ENCODE data around the gene IFT74. TPM values are rescaled to one million over a fixed set of nuclear protein-coding genes. Genes with fewer than 3 reads are reported as not detected.
"Not testable (repeated sequence)": the region's sequence is repeated elsewhere in the genome, so short reads cannot be mapped to it uniquely, and the experiment has no call there.

The IFT74 gene
- total RNA-seq, 1 experiment from 2014 or later, result not detected

GRCh38 chr9:27047136-27047535 lies 90.9 kb downstream of the IFT74 start:
- in situ Hi-C loops (cut with HindIII; ENCODE audit: low pct_unique_long_range_greater_than_20kb, low sequenced_read_pairs), result no loop called here
- no peak for DNase-seq (ENCODE audit: low read depth, low spot score)

GRCh38 chr9:27053369-27054022 lies 97.3 kb downstream of the IFT74 start:
- in situ Hi-C loops (cut with HindIII; ENCODE audit: low pct_unique_long_range_greater_than_20kb, low sequenced_read_pairs), result no loop called here
- DNase-seq (ENCODE audit: low read depth, low spot score), result no peak

- no peak for DNase-seq (ENCODE audit: low read depth, low spot score)
- in situ Hi-C loops (cut with HindIII; ENCODE audit: low pct_unique_long_range_greater_than_20kb, low sequenced_read_pairs), result no loop called here
Measured at GRCh38 chr9:27054125-27054524, 97.9 kb downstream of the IFT74 start.

- in situ Hi-C loops (cut with HindIII; ENCODE audit: low pct_unique_long_range_greater_than_20kb, low sequenced_read_pairs), result no loop called here
- DNase-seq (ENCODE audit: low read depth, low spot score), result no peak
Measured at GRCh38 chr9:27054841-27055240, 98.6 kb downstream of the IFT74 start.

GRCh38 chr9:27059412-27059811 lies 103.2 kb downstream of the IFT74 start:
- DNase-seq (ENCODE audit: low read depth, low spot score), result no peak
- in situ Hi-C loops (cut with HindIII; ENCODE audit: low pct_unique_long_range_greater_than_20kb, low sequenced_read_pairs), result no loop called here

- DNase-seq (ENCODE audit: low read depth, low spot score), result no peak
- in situ Hi-C loops (cut with HindIII; ENCODE audit: low pct_unique_long_range_greater_than_20kb, low sequenced_read_pairs), result no loop called here
Measured at GRCh38 chr9:27059907-27060306, 103.7 kb downstream of the IFT74 start.

GRCh38 chr9:27065288-27065687 lies 109.1 kb downstream of the IFT74 start:
- in situ Hi-C loops (cut with HindIII; ENCODE audit: low pct_unique_long_range_greater_than_20kb, low sequenced_read_pairs), result no loop called here
- no peak for DNase-seq (ENCODE audit: low read depth, low spot score)

GRCh38 chr9:27073841-27074728 lies 117.9 kb downstream of the IFT74 start:
- DNase-seq (ENCODE audit: low read depth, low spot score), result no peak
- in situ Hi-C loops (cut with HindIII; ENCODE audit: low pct_unique_long_range_greater_than_20kb, low sequenced_read_pairs), result no loop called here

- in situ Hi-C loops (cut with HindIII; ENCODE audit: low pct_unique_long_range_greater_than_20kb, low sequenced_read_pairs), result no loop called here
Measured at GRCh38 chr9:27078685-27079084, 122.5 kb downstream of the IFT74 start.

GRCh38 chr9:27085456-27085855 lies 129.2 kb downstream of the IFT74 start:
- DNase-seq (ENCODE audit: low read depth, low spot score), result no peak
- in situ Hi-C loops (cut with HindIII; ENCODE audit: low pct_unique_long_range_greater_than_20kb, low sequenced_read_pairs), result no loop called here

More at GRCh38 chr9:27078685-27079084, 122.5 kb downstream of the IFT74 start:
- DNase-seq (ENCODE audit: low read depth, low spot score), result no peak

GRCh38 chr9:27086818-27087680 lies 130.8 kb downstream of the IFT74 start:
- DNase-seq (ENCODE audit: low read depth, low spot score), result no peak
- in situ Hi-C loops (cut with HindIII; ENCODE audit: low pct_unique_long_range_greater_than_20kb, low sequenced_read_pairs), result no loop called here

GRCh38 chr9:27088981-27089380 lies 132.8 kb downstream of the IFT74 start:
- no peak for DNase-seq (ENCODE audit: low read depth, low spot score)
- in situ Hi-C loops (cut with HindIII; ENCODE audit: low pct_unique_long_range_greater_than_20kb, low sequenced_read_pairs), result no loop called here

GRCh38 chr9:27089706-27090105 lies 133.5 kb downstream of the IFT74 start:
- in situ Hi-C loops (cut with HindIII; ENCODE audit: low pct_unique_long_range_greater_than_20kb, low sequenced_read_pairs), result no loop called here
- DNase-seq (ENCODE audit: low read depth, low spot score), result no peak

GRCh38 chr9:27090231-27090630 lies 134.0 kb downstream of the IFT74 start:
- in situ Hi-C loops (cut with HindIII; ENCODE audit: low pct_unique_long_range_greater_than_20kb, low sequenced_read_pairs), result no loop called here

GRCh38 chr9:27090711-27091110 lies 134.5 kb downstream of the IFT74 start:
- no peak for DNase-seq (ENCODE audit: low read depth, low spot score)
- in situ Hi-C loops (cut with HindIII; ENCODE audit: low pct_unique_long_range_greater_than_20kb, low sequenced_read_pairs), result no loop called here

More at GRCh38 chr9:27090231-27090630, 134.0 kb downstream of the IFT74 start:
- DNase-seq (ENCODE audit: low read depth, low spot score), result no peak

- in situ Hi-C loops (cut with HindIII; ENCODE audit: low pct_unique_long_range_greater_than_20kb, low sequenced_read_pairs); DNase-seq (ENCODE audit: low read depth, low spot score): not testable (repeated sequence)
Measured at GRCh38 chr9:27092496-27092895, 136.3 kb downstream of the IFT74 start.

- in situ Hi-C loops (cut with HindIII; ENCODE audit: low pct_unique_long_range_greater_than_20kb, low sequenced_read_pairs); DNase-seq (ENCODE audit: low read depth, low spot score): not testable (repeated sequence)
Measured at GRCh38 chr9:27093384-27094067, 137.3 kb downstream of the IFT74 start.
